ENCODE results near the gene PRKCH.

DNA sequence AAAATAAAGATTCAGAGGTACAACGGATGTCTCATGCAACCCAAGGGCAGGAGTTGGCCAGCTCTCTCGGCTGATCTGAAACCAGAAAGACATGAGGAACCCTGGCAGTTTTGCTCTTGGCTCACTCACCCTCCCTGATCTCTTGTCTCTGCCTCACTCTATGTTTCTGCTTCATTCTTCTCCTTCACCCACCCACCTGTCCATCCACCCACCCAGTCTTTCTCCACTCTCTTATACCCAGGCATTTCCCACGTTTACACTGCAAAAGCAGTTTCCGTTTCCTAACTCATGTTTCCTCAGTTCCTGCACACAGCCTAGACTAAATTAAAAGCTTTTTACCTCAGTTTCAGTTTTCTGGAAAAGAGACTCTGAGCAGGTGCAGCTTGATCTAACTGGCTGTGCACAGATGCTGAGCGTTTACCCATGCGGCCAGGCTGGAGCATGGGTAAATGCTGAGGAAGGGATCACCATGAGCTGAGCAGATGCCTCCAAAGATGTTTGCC lies 157.6 kb downstream of the PRKCH start:
- TF ChIP-seq, protein P1, sequence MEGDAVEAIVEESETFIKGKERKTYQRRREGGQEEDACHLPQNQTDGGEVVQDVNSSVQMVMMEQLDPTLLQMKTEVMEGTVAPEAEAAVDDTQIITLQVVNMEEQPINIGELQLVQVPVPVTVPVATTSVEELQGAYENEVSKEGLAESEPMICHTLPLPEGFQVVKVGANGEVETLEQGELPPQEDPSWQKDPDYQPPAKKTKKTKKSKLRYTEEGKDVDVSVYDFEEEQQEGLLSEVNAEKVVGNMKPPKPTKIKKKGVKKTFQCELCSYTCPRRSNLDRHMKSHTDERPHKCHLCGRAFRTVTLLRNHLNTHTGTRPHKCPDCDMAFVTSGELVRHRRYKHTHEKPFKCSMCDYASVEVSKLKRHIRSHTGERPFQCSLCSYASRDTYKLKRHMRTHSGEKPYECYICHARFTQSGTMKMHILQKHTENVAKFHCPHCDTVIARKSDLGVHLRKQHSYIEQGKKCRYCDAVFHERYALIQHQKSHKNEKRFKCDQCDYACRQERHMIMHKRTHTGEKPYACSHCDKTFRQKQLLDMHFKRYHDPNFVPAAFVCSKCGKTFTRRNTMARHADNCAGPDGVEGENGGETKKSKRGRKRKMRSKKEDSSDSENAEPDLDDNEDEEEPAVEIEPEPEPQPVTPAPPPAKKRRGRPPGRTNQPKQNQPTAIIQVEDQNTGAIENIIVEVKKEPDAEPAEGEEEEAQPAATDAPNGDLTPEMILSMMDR (IDR thresholded peaks at IDR 0.05), result no peak
- no peak for TF ChIP-seq POLR2AphosphoS5 (IDR thresholded peaks at IDR 0.05)

Measured in breast epithelium (tissue), 3 donors.